ENCODE results near the gene PSD. TPM values are rescaled to one million over a fixed set of nuclear protein-coding genes. Genes with fewer than 3 reads are reported as not detected.
A peak's percentile ranks its signal among the peaks of the same experiment; 100 is the strongest.

The PSD gene
- total and polyA plus RNA-seq, 9 of the 15 experiments (the other 6 are each of a cell fraction or from before 2014, with no cell fraction given), result 0.11 to 1.7 (median 0.54) TPM; not detected in 2

- peak; percentile 62; the same call in 1 of the 2 replicates for TF ChIP-seq PHF8 (IDR thresholded peaks at IDR 0.05; ENCODE audit: borderline replicate concordance, low read length)
- TF ChIP-seq ETS1 (conservative IDR thresholded peaks at IDR 0.05; ENCODE audit: control insufficient read depth, low read depth, low read length), result no peak; the same call in 1 of the 2 replicates
- TF ChIP-seq ZNF518B (CRISPR knock-in tag; IDR thresholded peaks at IDR 0.05), result no peak
- no peak; the same call in 1 of the 2 replicates for TF ChIP-seq MBD2 (IDR thresholded peaks at IDR 0.05; ENCODE audit: borderline replicate concordance, low read depth)
- no peak for TF ChIP-seq NFXL1 (CRISPR knock-in tag; IDR thresholded peaks at IDR 0.05)
- no peak for TF ChIP-seq LCOR (CRISPR knock-in tag; IDR thresholded peaks at IDR 0.05)
- TF ChIP-seq CREM (IDR thresholded peaks at IDR 0.05; ENCODE audit: low read depth), result peak; percentile 68
- TF ChIP-seq TARDBP (IDR thresholded peaks at IDR 0.05), result 0 out of 2 replicates have a peak, but pooled peaks have one; percentile 32
- TF ChIP-seq SNRNP70 (optimal IDR thresholded peaks at IDR 0.05; ENCODE audit: low read depth, low read length), result no peak
- peak; percentile 89 for TF ChIP-seq RBFOX2 (IDR thresholded peaks at IDR 0.05; ENCODE audit: low read depth, low read length)
- peak; percentile 66; the same call in 1 of the 2 replicates for TF ChIP-seq CBFB (CRISPR knock-in tag; IDR thresholded peaks at IDR 0.05)
- peak; percentile 85 for TF ChIP-seq SMAD4 (CRISPR knock-in tag; conservative IDR thresholded peaks at IDR 0.05)
- no peak for TF ChIP-seq CBX5 (IDR thresholded peaks at IDR 0.05; ENCODE audit: borderline replicate concordance, low read depth)
- TF ChIP-seq KAT2B (IDR thresholded peaks at IDR 0.05; ENCODE audit: low read depth, low read length), result no peak
Measured at GRCh38 chr10:102450374-102451104, 32.0 kb upstream of the PSD start (continued).
